HCT116 (cell line): ENCODE results near the gene FLNB. TPM values are rescaled to one million over a fixed set of nuclear protein-coding genes. Genes with fewer than 3 reads are reported as not detected.
A peak's percentile ranks its signal among the peaks of the same experiment; 100 is the strongest.

Source experiments
- ATAC-seq: fragments of 200-7000 bp; cut with Tn5 transposase; 2 replicates; pipeline ENCODE4 v1.9.1; 2020; ENCODE audit warnings: mild to moderate bottlenecking, moderate library complexity
- BruUV-seq: library from RNA; stranded (reverse); fragments of 400-500 nt; replicated peaks from 2 replicates; lab custom pipeline; 2021; lab: Mats Ljungman, UMichigan
- CTCF ChIA-PET: fragments of 300-600 bp; sonication (Branson Sonifier 250); formaldehyde crosslinking; loops from one replicate; lab custom pipeline; 2021; ENCODE audit warnings: antibody characterized with exemption; lab: Charles Lee
- POLR2A ChIA-PET: fragments of 300-600, 350-600 bp; sonication (Branson Sonifier 250); formaldehyde crosslinking; loops from one replicate; lab custom pipeline; 2021; ENCODE audit warnings: antibody characterized with exemption; lab: Charles Lee
- RAD21 ChIA-PET, 2 experiments: fragments of 300-600 bp; sonication (Branson Sonifier 250); formaldehyde crosslinking; loops; one replicate each; lab custom pipeline; 2023; ENCODE audit warnings: low total read pairs in 2 of 2; ENCODE audit not compliant: uncharacterized antibody in 2 of 2, unreplicated experiment in 2 of 2, low non-redundant PET in 1 of 2; lab: Charles Lee
- DNase-seq: peaks from one replicate; pipeline ENCODE4 v3.0.0-alpha.2; 2010; ENCODE audit warnings: low read depth, low spot score
- H2AFZ ChIP-seq: fragments of 200-600 bp; shearing (Covaris generic), sonication (generic); 2 replicates; pipeline ENCODE4 v1.6.1; 2017; ENCODE audit warnings: low read depth, mixed run types, mixed read lengths, antibody characterized with exemption, low read length; ENCODE audit not compliant: poor library complexity, severe bottlenecking
- H3K27ac ChIP-seq: 2 replicates; pipeline ENCODE4 v1.5.1; 2012; ENCODE audit warnings: low read depth, low read length
- H3K27me3 ChIP-seq: fragments of 200-600 bp; sonication (generic); 2 replicates; pipeline ENCODE4 v1.6.1; 2016; ENCODE audit warnings: mixed run types, low read length, mixed read lengths; ENCODE audit not compliant: insufficient read depth
- H3K36me3 ChIP-seq, 2 experiments: fragments of 200-500 bp in 1 of 2; fragments of 200-600 bp in 1 of 2; sonication (Bioruptor generic) in 1 of 2; sonication (generic) in 1 of 2; 2 replicates each; pipeline versions ENCODE4 v1.5.1 to v1.6.1; 2014 to 2016; ENCODE audit warnings: low read length in 2 of 2, inconsistent platforms in 1 of 2, mixed read lengths in 1 of 2, mixed run types in 1 of 2; ENCODE audit not compliant: insufficient read depth in 2 of 2, control insufficient read depth in 1 of 2
- H3K4me1 ChIP-seq, 2 experiments: fragments of 200-600 bp in 1 of 2; sonication (generic) in 1 of 2; 2 replicates each; pipeline versions ENCODE4 v1.5.1 to v1.6.1; 2012 to 2017; ENCODE audit warnings: low read length in 2 of 2, inconsistent platforms in 1 of 2, mild to moderate bottlenecking in 1 of 2, mixed read lengths in 1 of 2, mixed run types in 1 of 2, moderate library complexity in 1 of 2; ENCODE audit not compliant: insufficient read depth in 2 of 2, control insufficient read depth in 1 of 2
- H3K4me2 ChIP-seq: fragments of 200-600 bp; sonication (generic); 2 replicates; pipeline ENCODE4 v1.6.1; 2017; ENCODE audit warnings: mixed run types, low read length, mixed read lengths
- H3K4me3 ChIP-seq, 2 experiments: fragments of 200-600 bp in 1 of 2; sonication (generic) in 1 of 2; replicated peaks in 1 of 2; 2 replicates each; pipeline ENCODE4 v1.5.1; 2011 to 2016; ENCODE audit warnings: low read length in 2 of 2, control low read depth in 1 of 2, low read depth in 1 of 2, mild to moderate bottlenecking in 1 of 2, mixed read lengths in 1 of 2, mixed run types in 1 of 2
- H3K79me2 ChIP-seq: fragments of 200-600 bp; sonication (generic); 2 replicates; pipeline ENCODE4 v1.6.1; 2017; ENCODE audit warnings: mild to moderate bottlenecking, mixed run types, low read length, moderate library complexity, mixed read lengths; ENCODE audit not compliant: insufficient read depth
- H3K9ac ChIP-seq: fragments of 200-600 bp; sonication (generic); 2 replicates; pipeline ENCODE4 v1.6.1; 2016; ENCODE audit warnings: low read length, mixed read lengths
- H3K9me2 ChIP-seq: fragments of 200-600 bp; sonication (generic), shearing (Covaris generic); 2 replicates; pipeline ENCODE4 v1.6.1; 2017; ENCODE audit warnings: mixed run types, mild to moderate bottlenecking, moderate library complexity; ENCODE audit not compliant: insufficient read depth
- H3K9me3 ChIP-seq, 2 experiments: fragments of 200-500 bp in 1 of 2; fragments of 200-600 bp in 1 of 2; sonication (Bioruptor generic) in 1 of 2; sonication (generic) in 1 of 2; 2 replicates each; pipeline ENCODE4 v1.6.1; 2014 to 2017; ENCODE audit warnings: low read length in 2 of 2, mixed read lengths in 2 of 2, inconsistent platforms in 1 of 2, low read depth in 1 of 2, mild to moderate bottlenecking in 1 of 2, mixed run types in 1 of 2, moderate library complexity in 1 of 2; ENCODE audit not compliant: control insufficient read depth in 1 of 2, insufficient read depth in 1 of 2
- H4K20me1 ChIP-seq: fragments of 200-600 bp; sonication (generic), shearing (Covaris generic); 2 replicates; pipeline ENCODE4 v1.6.1; 2017; ENCODE audit warnings: mixed run types, mild to moderate bottlenecking, moderate library complexity; ENCODE audit not compliant: insufficient read depth
- CEBPB ChIP-seq: IDR thresholded peaks from 2 replicates; pipeline ENCODE4 v1.6.1; 2012; ENCODE audit warnings: low read depth
- FOSL1 ChIP-seq: IDR thresholded peaks from 2 replicates; pipeline ENCODE4 v1.6.1; 2012; ENCODE audit warnings: low read depth
- RAD21 ChIP-seq: IDR thresholded peaks from 2 replicates; pipeline ENCODE4 v1.6.1; 2012; ENCODE audit warnings: low read depth, mild to moderate bottlenecking
- SP1 ChIP-seq: IDR thresholded peaks from 2 replicates; pipeline ENCODE4 v1.6.1; 2012; ENCODE audit warnings: low read depth
- TCF7L2 ChIP-seq: IDR thresholded peaks from 2 replicates; pipeline ENCODE4 v1.7.0; 2011; ENCODE audit warnings: borderline replicate concordance, inconsistent platforms; ENCODE audit not compliant: insufficient read depth, insufficient read length; ENCODE audit errors: extremely low read depth
- ZFX ChIP-seq: fragments of 450-650 bp; IDR thresholded peaks from 2 replicates; pipeline ENCODE4 v1.6.1; 2017
- ZNF274 ChIP-seq: fragments of 200-500 bp; sonication (Bioruptor generic); IDR thresholded peaks from 2 replicates; pipeline ENCODE4 v1.6.1; 2014; ENCODE audit warnings: mild to moderate bottlenecking, low read depth, low read length, inconsistent platforms
- intact Hi-C: fragments of 100-400 bp; cut with micrococcal nuclease; formaldehyde crosslinking; loops from 2 replicates; pipeline ENCODE4 v1.10.0; 2022
- total RNA-seq: library from RNA; stranded (reverse); gene quantifications from one replicate; pipeline ENCODE4 v1.2.1, GENCODE V29; 2021; ENCODE audit not compliant: unreplicated experiment
- TF ChIP-seq, protein P1 (sequence below), 3 experiments: fragments of 200-600 bp in 1 of 3; sonication (generic) in 1 of 3; IDR thresholded peaks in 2 of 3; conservative IDR thresholded peaks in 1 of 3; 2 replicates each; pipeline ENCODE4 v1.5.1; 2012 to 2017; ENCODE audit warnings: low read depth in 2 of 3, low read length in 2 of 3, antibody characterized with exemption in 1 of 3, borderline replicate concordance in 1 of 3, control low read depth in 1 of 3, mild to moderate bottlenecking in 1 of 3, mixed read lengths in 1 of 3, mixed run types in 1 of 3, moderate library complexity in 1 of 3; ENCODE audit not compliant: insufficient read depth in 1 of 3

FLNB gene
- total RNA-seq, 1 experiment from 2014 or later: 116 TPM

DNA sequence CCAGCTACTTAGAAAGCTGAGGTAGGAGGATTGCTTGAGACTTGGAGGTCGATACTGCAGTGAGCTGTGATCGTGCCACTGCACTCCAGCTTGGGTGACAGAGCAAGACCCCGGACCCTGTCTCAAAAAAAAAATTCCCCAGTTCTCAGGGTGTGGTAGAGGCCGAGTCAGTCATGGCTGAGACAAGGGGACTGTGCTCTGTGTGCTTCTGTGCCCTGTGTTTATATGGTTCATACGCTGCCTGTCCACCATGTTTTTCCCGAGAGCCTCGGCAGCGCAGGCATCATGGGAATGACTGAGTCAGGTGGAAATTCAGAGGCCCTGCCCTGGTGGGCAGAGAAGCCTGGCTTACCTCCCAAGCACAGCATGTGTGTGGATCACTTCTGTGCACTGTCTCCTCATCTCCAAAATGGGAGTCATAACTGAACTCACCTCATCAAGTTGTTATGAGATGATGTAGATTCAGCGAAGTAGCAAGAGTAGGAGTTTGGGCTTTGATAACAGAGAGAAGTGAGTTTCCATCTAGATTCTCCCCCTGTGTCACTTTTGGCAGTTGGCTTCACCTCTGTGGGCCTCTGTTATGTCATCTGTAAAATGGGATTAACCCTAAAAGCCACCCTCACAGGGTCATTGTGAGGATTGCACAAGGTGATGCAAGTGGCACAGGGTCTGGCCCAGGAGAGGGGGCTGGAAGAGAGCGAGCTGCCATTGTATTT is 56.9 kb downstream of the FLNB start:
- H3K9me3 ChIP-seq: no peaks in the 10 kb centered on the region
- ChIA-PET RAD21 (no interaction called here), POLR2A (no interaction called here), CTCF (no interaction called here)
- no peak overlapping the region for H3K27ac ChIP-seq
- H3K9me2 ChIP-seq: no peaks in the 10 kb centered on the region
- H3K9ac ChIP-seq: no peak overlapping the region
- H4K20me1 ChIP-seq: peaks cover 8% of the 10 kb centered on the region; the same call in 1 of the 2 replicates
- H3K4me2 ChIP-seq: 0 out of 2 replicates have a peak overlapping the region, but pooled peaks have one; percentile 26
- H3K27me3 ChIP-seq: no peaks in the 10 kb centered on the region
- intact Hi-C loops: no loop called here
- H3K79me2 ChIP-seq: peaks cover 74% of the 10 kb centered on the region
- no TSS peak for BruUV-seq
- ATAC-seq (no peak), DNase-seq (no peak)
- H2AFZ ChIP-seq: no peak overlapping the region
- H3K36me3 ChIP-seq: no peaks in the 10 kb centered on the region
- peaks cover 31 to 54% of the 10 kb centered on the region in 2 experiments for H3K4me1 ChIP-seq
- H3K4me3 ChIP-seq: no peak overlapping the region
- TF ChIP-seq, protein P1, sequence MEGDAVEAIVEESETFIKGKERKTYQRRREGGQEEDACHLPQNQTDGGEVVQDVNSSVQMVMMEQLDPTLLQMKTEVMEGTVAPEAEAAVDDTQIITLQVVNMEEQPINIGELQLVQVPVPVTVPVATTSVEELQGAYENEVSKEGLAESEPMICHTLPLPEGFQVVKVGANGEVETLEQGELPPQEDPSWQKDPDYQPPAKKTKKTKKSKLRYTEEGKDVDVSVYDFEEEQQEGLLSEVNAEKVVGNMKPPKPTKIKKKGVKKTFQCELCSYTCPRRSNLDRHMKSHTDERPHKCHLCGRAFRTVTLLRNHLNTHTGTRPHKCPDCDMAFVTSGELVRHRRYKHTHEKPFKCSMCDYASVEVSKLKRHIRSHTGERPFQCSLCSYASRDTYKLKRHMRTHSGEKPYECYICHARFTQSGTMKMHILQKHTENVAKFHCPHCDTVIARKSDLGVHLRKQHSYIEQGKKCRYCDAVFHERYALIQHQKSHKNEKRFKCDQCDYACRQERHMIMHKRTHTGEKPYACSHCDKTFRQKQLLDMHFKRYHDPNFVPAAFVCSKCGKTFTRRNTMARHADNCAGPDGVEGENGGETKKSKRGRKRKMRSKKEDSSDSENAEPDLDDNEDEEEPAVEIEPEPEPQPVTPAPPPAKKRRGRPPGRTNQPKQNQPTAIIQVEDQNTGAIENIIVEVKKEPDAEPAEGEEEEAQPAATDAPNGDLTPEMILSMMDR (IDR thresholded peaks at IDR 0.05 in 2 of 3, conservative IDR thresholded peaks at IDR 0.05 in 1 of 3; ENCODE audit: borderline replicate concordance in 1 of 3, insufficient read depth in 1 of 3, low read depth in 2 of 3, low read length in 2 of 3): no peak
- TF ChIP-seq FOSL1: no peak

DNA sequence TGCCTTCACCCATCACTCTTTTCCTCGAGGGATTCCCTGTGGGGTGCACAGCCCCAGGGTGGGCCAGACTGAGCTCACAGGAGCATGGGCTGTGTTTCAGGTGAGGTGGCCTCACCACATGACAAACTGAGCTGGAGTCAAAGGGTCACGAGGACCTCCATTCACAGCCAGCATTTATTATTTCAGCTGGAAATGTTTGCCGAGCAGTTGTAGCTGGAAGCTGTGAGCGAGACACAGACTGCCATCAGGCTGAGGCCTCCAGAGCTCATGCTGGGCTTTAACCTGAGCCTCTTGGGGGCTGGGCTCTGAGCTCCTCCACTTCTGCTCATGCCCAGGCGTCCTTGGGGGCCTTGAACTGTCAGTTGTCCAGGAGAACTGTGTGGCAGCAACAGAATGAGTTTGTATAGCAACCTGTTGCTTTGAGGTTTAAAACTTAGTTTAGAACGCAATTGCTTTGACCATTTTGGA is 57.5 kb downstream of the FLNB start:
- no peak for ATAC-seq
- Histone ChIP-seq H2AFZ (no peak overlapping the region), H3K36me3 (no peaks in the 10 kb centered on the region), H3K9me3 (no peaks in the 10 kb centered on the region), H3K4me3 (no peak overlapping the region), H3K4me1 (peaks cover 25 to 48% of the 10 kb centered on the region in 2 experiments), H3K9ac (no peak overlapping the region), H3K9me2 (no peaks in the 10 kb centered on the region), H3K27me3 (no peaks in the 10 kb centered on the region), H3K27ac (no peak overlapping the region), H3K4me2 (peak overlapping the region; percentile 26; the same call in 1 of the 2 replicates), H4K20me1 (peaks cover 8% of the 10 kb centered on the region; the same call in 1 of the 2 replicates)
- BruUV-seq: no TSS peak
- CTCF ChIA-PET: no interaction called here
- POLR2A ChIA-PET: no interaction called here
- intact Hi-C loops: no loop called here
- no peak for DNase-seq
- RAD21 ChIA-PET: no interaction called here
- TF ChIP-seq ZNF274 (no peak), RAD21 (no peak), ZFX (no peak), SP1 (no peak), CEBPB (no peak), TCF7L2 (no peak)
- TF ChIP-seq, all 23 proteins: peak for 0
- H3K79me2 ChIP-seq: peaks cover 72% of the 10 kb centered on the region
